HFFc6 (cell line): ENCODE measurements around the gene EIF4G3. TPM values are rescaled to one million over a fixed set of nuclear protein-coding genes. Genes with fewer than 3 reads are reported as not detected.

Experiments used
- DNase-seq: peaks from one replicate; pipeline ENCODE4 v3.0.0-alpha.2; 2018
- H3K27ac Mint-ChIP-seq: 2 replicates; pipeline ENCODE4 v1.8.0; 2020; ENCODE audit warnings: mild to moderate bottlenecking, mixed read lengths
- H3K27me3 Mint-ChIP-seq: 2 replicates; pipeline ENCODE4 v1.8.0; 2021; ENCODE audit warnings: mild to moderate bottlenecking, moderate library complexity, mixed read lengths; ENCODE audit not compliant: insufficient read depth
- H3K36me3 Mint-ChIP-seq: 2 replicates; pipeline ENCODE4 v1.8.0; 2021; ENCODE audit warnings: low read depth, mixed read lengths
- H3K4me1 Mint-ChIP-seq: 2 replicates; pipeline ENCODE4 v1.8.0; 2020; ENCODE audit warnings: low read depth, mixed read lengths
- H3K4me3 Mint-ChIP-seq: 2 replicates; pipeline ENCODE4 v1.8.0; 2020; ENCODE audit warnings: mild to moderate bottlenecking, moderate library complexity, mixed read lengths
- H3K9me3 Mint-ChIP-seq: 2 replicates; pipeline ENCODE4 v1.8.0; 2020; ENCODE audit warnings: mild to moderate bottlenecking, mixed read lengths
- microRNA-seq: library from miRNA; unstranded; fragments of <30 nt; microRNA quantifications from one replicate; pipeline ENCODE4, GENCODE V29; 2019
- total RNA-seq, 6 experiments: library from RNA; stranded (reverse); fragmentation: NEBNext Ultra II Directional; extraction: Animal tissue kit (Norgen Biotek cat#: 25700); gene quantifications; 2 replicates in 1 of 6; 3 replicates in 5 of 6; pipeline ENCODE4 v1.2.3, GENCODE V29; 2021
- TF ChIP-seq, protein P1 (sequence below): fragments of 200-600 bp; sonication (generic); IDR thresholded peaks from 2 replicates; pipeline ENCODE4 v1.5.0; 2021; ENCODE audit warnings: antibody characterized with exemption, mild to moderate bottlenecking

The EIF4G3 gene
- total RNA-seq, 6 experiments from 2014 or later: 79.5 to 88.6 (median 82.0) TPM

DNA sequence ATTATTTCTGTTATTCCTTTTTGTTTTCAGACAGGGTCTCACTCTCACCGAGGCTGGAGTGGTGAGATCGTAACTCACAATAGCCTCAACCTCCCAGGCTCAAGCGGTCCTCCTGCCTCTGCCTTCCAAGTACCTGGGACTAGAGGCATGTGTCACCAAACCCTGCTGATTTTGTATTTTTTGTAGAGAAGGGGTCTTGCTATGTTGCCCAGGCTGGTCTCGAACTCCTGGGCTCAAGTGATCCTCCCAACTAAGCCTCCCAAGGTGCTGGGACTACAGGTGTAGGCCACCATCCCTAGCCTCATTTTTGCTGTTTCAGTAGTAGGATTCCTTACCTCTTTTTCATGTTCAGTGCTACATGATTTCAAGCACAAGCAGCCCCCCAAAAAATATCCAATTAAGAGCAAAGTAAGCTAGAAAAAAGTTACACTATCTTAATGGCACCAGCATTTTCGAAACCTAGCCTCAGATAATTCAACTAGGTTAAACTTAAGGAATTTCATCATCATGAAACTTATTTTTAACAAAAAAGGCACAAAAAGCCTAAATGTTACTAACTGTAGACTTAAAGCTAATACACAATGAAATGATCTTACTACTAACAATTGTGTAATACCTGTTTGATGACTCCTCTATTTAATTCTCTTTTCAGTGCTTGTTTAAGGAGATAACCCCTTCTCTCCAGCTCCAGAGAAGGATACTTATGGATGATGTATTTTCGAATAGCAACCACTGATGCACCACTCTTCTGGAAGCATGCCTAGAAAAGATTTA, 406.2 kb downstream of the EIF4G3 start:
- TF ChIP-seq, protein P1, sequence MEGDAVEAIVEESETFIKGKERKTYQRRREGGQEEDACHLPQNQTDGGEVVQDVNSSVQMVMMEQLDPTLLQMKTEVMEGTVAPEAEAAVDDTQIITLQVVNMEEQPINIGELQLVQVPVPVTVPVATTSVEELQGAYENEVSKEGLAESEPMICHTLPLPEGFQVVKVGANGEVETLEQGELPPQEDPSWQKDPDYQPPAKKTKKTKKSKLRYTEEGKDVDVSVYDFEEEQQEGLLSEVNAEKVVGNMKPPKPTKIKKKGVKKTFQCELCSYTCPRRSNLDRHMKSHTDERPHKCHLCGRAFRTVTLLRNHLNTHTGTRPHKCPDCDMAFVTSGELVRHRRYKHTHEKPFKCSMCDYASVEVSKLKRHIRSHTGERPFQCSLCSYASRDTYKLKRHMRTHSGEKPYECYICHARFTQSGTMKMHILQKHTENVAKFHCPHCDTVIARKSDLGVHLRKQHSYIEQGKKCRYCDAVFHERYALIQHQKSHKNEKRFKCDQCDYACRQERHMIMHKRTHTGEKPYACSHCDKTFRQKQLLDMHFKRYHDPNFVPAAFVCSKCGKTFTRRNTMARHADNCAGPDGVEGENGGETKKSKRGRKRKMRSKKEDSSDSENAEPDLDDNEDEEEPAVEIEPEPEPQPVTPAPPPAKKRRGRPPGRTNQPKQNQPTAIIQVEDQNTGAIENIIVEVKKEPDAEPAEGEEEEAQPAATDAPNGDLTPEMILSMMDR: no peak
- Mint-ChIP-seq H3K4me3 (no peak overlapping the region), H3K4me1 (no peaks in the 10 kb centered on the region), H3K27ac (no peak overlapping the region; the same call in 1 of the 2 replicates), H3K36me3 (peaks cover 24% of the 10 kb centered on the region; the same call in 1 of the 2 replicates), H3K9me3 (no peaks in the 10 kb centered on the region), H3K27me3 (peaks cover 2% of the 10 kb centered on the region; the same call in 1 of the 2 replicates)
- no peak for DNase-seq

DNA sequence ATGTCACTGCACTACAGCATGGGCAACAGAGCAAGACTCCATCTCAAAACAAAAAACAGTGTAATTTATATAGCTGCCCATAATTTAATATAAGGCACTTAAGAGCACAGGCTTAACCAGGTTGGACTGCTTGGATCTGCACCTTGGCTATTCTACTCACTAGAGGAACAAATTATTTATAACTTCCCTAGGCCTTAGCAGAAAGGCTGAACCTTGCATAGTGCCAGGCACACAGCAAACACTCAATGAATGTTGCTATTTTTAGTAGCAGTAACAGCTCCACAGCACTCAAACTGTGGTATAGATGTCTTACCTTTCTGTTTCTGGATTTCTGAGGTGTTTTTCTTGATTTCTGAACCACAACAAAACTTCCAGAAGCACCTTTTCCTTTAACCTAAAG, 409.4 kb downstream of the EIF4G3 start:
- Mint-ChIP-seq H3K4me1 (no peaks in the 10 kb centered on the region), H3K4me3 (no peak overlapping the region), H3K36me3 (peaks cover 32% of the 10 kb centered on the region), H3K9me3 (no peaks in the 10 kb centered on the region), H3K27ac (peak overlapping the region; percentile 5; the same call in 1 of the 2 replicates), H3K27me3 (peaks cover 2% of the 10 kb centered on the region; the same call in 1 of the 2 replicates)
- TF ChIP-seq, protein P1: no peak
- DNase-seq: no peak

DNA sequence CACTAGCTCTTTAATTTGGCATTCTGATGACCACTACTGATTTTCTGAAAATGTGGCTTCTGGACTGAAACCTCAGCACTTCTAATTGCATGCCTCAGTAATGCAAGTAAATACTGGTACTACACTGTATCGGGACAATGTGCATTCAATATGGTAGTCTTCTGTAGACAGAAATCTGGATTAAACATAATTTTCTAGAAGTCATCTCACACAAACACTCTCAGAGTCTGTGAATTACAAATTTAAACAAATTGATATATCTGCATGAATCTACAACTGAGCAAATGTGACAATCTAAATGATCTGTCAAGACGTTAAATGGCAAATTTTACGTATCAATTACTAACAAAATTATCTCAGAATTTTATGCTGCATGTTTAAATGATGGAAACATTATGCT, 413.3 kb downstream of the EIF4G3 start:
- Mint-ChIP-seq H3K27me3 (peaks cover 2% of the 10 kb centered on the region; the same call in 1 of the 2 replicates), H3K9me3 (no peaks in the 10 kb centered on the region), H3K36me3 (peaks cover 43% of the 10 kb centered on the region), H3K4me3 (no peak overlapping the region), H3K4me1 (no peaks in the 10 kb centered on the region), H3K27ac (no peak overlapping the region)
- DNase-seq: no peak
- TF ChIP-seq, protein P1: no peak

DNA sequence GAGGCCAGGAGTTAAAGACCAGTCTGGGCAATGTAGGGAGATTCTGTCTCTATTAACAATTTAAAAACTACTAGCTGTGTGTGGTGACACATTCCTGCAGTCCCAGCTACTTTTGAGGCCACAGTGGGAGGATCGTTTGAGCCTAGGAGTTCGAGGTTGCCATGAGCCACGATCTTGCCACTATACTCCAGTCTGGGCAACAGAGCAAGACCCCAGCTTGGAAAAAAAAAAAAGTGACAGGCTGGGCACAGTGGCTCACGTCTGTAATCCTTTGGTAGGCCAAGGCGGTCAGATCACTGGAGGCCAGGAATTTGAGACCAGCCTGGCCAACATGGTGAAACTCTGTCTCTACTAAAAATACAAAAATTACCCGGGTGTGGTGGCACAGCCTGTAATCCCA, 416.4 kb downstream of the EIF4G3 start:
- no peaks in the 10 kb centered on the region for H3K4me1 Mint-ChIP-seq
- peaks cover 50% of the 10 kb centered on the region for H3K36me3 Mint-ChIP-seq
- H3K27ac Mint-ChIP-seq: no peak overlapping the region
- no peak for DNase-seq
- no peaks in the 10 kb centered on the region for H3K9me3 Mint-ChIP-seq
- no peak overlapping the region for H3K4me3 Mint-ChIP-seq
- TF ChIP-seq, protein P1: no peak
- no peaks in the 10 kb centered on the region for H3K27me3 Mint-ChIP-seq

Small RNA genes within 50 kb of the gene (microRNA-seq; reads per million reads assigned to microRNA genes)
- not detected for gene MIR1256

Other genes with a start within 250 kb of the EIF4G3 start
- gene ECE1, start 113.6 kb upstream of the EIF4G3 start, total RNA-seq: 100 to 1,000 TPM; 116 to 134 (median 124) TPM